Stimulated activated CD4-positive, alpha-beta T cell treated with anti-CD3 and anti-CD28 coated beads, Interleukin-15, amount 100 ng/mL, for 24 hours (primary cell): ENCODE results near the gene ARHGAP10.
A peak's percentile ranks its signal among the peaks of the same experiment; 100 is the strongest.

Experiments used
- DNase-seq: peaks from one replicate; pipeline ENCODE4 v3.0.0-alpha.2; 2020

Gene ARHGAP10

DNA sequence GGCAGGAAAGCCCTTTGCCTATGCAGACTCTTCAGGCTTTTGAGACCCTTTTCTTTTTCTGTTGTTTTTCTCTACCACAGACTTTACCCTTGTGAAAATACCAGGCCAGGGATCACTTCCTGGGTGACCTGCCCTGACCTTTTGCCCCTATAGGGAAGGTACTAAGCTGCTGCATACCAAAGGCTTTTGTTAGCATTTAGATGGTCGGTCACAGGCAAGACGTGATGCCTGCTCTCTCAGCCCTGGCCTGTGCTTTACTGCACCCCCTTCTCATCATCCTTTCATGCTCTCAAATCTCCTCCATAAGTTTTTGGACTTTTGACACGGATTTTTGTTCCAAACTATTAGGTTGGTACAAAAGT lies 98.2 kb downstream of the ARHGAP10 start:
- no peak for DNase-seq

DNA sequence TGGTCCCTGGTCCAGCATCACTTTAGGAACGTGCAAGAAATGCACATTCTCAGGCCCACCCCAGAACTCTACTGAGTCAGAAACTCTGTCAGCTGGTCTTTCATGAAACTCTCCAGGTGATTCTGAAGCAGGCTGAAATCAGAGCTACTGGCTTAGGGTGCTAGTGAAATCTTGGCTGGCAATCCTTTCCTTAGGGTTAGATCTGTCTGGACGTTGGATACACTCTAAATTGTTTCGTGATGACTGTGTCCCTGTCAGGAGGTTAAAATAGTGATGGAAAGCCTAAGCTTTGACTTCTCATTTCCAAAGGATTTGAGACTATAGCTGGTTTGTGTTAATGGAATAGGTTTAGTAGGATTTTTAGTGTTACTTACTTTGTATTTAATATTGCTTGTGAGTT lies 99.1 kb downstream of the ARHGAP10 start:
- no peak for DNase-seq

DNA sequence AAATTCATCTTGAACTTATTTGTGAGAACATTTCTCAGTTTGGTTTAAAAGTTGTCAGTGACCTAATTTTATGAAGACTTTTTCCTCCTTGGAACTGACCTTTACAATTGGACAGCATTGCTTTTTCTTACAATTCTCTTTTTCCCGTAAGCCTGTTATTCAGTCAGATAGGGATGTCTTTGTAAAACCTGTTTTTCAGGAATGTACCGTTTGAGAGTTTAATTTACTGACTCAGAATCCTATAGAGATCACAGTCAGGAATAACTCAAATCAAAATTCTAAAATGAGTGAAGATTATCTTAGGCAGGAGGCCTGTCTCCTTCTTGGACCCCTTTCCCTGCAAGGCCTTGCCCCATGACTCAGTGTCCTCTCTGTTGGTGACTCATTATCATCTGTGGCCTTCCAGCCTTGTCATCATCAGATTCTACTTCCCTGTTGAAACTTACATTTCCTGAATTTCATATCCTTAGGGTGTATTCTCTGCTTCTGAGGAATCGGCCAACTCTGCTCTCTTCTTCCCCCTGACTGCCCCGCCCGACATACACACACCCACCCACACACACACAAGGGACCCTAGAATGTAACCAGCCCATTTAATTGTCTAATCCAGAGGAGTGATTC lies 99.8 kb downstream of the ARHGAP10 start:
- DNase-seq: no peak

DNA sequence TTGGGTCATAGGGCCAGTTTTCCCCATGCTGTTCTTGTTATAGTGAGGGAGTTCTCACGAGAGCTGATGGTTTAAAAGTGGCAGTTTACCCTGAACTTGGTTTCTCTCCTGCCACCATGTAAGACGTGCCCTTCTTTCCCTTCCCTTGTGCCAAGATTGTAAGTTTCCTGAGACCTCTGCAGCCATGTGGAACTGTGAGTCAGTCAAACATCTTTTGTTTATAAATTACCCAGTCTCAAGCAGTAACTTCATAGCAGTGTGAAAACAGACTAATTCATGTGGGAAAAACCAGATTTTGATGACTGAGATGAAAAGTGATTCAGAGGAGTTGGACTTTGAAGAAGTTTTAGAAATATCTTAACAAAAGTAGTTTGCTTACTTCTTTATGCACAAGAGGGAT lies 101.4 kb downstream of the ARHGAP10 start:
- DNase-seq: no peak

DNA sequence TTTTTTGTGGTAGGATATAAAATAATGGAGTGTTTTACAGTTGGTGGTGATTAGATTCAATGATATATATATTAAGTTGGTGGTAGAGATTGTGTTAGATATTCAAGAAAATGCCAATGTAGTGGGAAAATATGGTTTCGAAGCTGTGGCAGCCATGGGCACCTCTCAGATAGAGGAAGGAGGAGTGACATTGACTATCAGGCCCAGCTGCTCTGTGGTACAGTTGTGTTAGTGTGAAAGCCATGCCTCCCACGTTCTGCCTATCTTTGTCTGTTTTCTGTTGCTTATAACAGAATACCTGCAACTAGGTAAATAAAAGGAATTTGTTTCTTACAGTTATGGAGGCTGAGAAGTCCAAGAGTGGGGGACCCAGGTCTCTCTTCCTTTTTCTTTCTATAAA lies 101.9 kb downstream of the ARHGAP10 start:
- no peak for DNase-seq

DNA sequence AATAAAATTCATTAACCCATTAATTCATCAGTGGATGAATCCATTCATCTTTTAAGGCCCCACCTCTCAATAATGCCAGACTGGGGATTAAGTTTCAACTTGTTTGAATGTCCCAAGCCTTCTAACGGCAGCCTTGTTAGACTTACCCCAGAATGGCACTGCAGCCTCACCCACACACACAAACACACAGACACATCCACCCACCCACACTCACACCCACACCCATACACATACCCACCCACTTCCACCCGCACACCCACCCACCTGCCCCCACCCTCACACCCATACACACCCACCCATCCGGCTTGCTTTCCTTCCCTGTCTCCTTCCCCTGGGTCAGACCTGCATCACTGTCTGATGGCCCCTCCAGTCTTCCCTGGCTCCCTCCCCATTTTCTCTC lies 102.6 kb downstream of the ARHGAP10 start:
- DNase-seq: no peak

DNA sequence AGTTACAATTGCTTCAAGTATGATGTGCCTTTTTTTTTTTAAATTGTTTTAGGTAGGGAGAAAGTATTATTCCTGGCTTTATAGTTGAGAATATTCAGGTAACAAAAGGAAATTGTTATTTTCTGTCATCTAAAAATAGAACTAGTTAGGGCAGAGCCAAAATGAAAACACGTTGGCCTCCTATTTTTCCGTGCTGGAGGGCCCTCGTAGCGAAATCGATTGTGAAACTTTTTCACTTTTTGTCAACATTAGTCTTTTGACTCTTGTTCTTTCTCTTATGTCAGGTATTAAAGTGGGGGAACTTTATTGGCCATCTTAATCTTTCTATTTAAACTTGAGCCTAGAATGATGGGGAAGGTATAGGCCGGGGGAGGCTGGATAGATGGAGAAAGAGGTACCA lies 104.9 kb downstream of the ARHGAP10 start:
- no peak for DNase-seq

DNA sequence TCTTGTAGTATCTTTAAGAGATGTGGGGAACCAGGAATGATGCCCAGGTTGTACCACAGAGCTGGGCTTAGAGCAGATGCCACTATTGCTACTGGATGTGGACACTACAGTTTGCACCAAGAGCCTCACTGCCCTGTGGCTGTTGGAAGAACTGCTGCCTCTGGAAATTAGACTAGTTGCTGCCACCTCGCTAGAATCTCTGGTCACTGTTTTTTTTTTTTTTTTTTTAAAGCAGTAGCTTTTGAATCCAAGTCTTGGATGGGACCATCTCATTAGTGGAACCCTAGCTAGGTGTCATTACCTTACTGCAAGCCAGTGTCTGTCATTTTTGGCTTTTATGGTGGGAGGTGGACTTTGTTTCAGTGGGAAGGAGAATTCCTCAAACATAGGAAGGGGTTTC lies 105.5 kb downstream of the ARHGAP10 start:
- no peak for DNase-seq

DNA sequence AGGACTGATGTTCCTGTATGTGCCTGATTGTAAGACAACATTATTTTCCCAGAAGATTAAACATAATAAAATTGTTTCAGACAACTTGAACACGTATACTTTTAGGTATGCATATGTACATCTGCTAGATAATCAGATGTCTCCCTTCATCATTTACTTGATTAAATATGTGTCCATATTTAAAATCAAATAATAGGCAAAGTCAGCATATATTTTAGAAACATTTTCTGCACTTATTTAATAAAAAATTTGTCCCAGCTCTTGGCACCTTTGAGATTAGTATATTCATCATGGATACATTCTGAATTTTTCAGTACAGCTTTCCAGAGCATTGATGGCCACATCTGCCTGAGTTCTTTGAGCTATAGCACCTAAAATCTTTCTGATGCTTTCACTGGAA lies 106.0 kb downstream of the ARHGAP10 start:
- DNase-seq: no peak

DNA sequence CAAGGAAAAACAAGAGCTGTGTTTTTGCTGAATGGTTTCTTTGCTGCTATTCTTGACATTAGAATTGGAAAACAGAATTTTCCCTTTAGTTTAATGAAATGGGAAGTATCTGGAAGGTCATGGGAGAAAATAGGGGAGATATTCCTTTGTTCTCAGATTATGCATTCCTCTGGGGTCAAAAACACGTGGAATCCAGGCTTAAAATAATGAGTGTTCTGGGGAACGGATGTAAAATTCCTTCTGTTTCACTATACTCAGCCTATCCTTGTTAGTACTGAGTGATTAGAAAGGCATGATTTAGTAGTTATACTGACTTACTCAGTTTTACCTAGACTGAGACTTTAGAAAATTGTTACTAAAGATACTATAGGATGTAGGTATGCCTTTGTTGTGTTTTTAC lies 107.3 kb downstream of the ARHGAP10 start:
- no peak for DNase-seq

DNA sequence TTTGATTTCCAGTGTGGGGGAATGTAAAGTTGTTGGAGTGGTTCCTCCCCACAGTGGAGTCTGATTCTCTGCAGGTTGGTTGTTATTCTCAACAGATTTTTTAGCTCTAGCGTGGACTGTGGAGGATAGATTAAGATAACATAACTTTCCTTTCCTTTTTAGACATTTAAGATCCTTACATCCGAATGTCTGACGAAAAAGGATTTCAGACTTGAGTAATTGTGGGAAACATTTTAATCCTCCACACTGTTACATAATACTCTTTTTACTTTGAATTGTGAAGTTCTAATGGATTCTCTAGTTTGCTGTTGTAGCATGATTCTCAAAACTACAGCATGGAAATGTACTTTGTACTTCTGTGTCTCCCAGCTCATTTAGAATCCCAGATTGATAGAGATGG lies 107.8 kb downstream of the ARHGAP10 start:
- DNase-seq: no peak

DNA sequence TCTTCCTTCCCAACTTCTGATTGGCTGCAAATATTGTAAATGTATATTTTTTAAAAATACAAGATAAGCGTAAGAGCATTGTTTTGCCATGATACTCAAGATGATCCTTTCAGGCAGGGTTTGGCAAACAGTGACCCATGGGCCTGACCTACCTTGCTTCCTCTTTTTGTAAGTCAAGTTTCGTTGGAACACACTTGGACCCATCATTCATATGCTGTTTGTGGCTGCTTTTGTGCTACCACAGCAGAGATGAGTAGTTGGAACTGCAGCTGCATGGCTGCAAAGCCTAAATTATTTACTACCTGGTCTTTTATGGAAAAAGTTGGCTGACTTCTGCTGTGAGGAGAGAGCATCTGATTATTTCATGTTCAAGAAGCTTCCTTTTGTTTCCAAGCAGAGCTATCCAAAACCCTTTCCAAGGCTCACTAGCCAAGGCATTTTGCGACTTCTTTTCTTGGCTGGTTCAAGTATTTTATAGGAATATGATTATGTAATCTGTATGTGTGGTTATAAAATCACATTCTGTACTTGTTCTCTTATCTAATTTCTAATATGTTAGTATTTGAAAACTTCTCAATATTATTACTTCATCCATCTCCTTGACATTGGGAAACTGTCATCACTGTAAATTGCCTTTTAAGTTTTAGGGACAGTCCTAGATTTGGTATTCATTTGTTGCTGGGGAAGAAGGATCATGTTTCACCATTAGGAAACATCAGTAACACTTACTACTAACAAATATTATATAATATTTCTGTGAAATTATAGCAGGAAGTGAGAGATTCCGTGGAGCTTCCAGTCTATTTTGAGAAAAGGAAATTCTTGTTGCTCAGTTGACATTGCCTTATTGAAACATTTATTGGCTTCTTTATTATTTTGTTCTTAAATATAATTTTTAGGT lies 109.2 kb downstream of the ARHGAP10 start:
- DNase-seq: no peak

DNA sequence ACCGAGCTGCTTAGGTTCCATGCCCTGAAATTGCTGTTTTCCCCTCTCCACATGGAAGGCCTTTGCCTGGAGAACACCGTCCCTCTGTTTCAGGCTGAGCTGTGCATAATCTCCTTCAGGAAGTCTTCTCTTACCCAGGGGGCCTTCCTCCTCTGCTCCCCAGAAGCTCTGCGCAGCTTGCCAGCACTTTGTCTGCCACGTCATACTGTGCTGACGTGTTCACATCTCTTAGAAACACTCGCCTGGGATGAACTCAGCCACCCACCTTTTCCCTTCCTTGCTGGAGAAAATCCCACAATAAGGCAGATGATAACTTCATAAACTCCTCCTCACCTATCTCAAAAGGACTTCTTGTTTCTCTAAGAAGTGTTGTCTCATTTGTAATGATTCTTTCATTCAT lies 110.7 kb downstream of the ARHGAP10 start:
- DNase-seq: no peak

DNA sequence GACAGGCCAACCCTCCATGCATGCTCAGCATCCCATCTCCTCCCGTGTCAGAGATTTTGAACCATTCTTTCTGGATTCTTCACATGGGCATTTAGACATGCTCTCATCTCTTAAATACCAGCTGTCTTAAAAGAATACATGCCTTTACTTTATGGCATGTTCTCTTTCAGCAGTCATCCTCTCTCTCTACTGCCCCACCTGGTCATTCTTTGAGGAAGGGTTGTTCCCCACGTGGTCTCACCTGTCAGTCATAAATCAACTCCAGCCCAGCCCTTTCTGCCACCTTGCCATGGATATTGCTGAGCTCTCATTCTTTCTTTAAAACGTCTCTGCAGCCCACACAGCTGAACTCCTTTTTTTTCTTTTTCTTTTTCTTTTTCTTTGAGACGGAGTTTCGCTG lies 111.3 kb downstream of the ARHGAP10 start:
- DNase-seq: no peak

DNA sequence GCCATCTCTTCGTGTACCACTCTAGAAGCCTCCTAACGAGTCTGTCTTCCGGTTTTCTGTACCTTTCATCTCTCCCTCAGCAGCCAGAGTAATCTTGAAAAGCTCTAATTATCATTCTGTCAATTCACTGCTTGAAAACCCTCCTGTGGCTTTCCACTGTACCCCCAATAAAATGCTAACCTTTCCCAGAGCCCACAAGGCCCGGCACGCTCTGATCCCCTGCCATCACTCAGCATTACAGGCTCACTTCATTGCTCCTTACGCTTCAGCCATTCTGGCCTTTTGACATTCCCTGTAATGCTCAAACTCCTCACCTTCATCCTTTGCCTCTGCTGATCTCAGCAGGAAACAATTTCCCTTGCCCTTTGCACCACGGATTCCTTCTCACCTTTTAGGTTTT lies 112.9 kb downstream of the ARHGAP10 start:
- DNase-seq: no peak

DNA sequence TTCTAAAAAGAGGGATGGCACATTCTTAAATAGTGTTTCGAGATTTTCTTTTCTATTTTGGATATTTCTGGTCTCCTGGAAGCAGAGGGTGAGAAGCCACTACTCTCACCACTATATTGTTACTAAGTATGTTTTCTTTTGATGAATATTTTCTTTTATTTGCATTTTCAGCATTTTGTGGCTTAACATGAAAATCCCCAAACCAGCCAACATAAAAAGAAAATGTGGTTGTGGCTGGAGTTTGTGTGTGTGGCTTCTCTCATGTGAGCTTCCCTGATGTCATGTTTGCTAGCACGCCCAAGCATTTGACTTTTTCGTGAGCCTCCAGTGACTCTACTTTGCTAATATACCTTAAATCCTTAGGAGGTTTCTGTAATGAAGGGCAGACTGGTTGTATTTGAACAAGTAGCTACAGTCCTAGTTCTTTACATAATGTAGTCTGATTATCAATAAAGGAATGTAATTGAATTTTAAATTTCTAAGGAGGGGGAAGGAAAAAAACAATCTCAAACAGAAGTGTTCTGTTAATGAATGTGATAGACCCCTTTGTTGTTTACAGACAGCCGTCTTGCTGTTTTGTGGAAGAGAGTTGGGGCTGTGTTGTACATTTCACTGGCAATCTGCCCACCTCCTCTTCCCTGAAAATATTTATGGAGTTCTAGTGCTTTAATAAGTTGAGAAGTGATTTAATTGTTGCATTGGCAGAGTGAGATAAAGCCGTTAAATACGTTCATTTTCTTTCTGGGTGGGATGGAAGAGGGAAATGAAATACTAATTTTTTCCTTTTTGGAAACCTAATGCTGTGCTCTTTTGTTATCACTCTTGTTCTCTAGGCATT lies 114.6 kb downstream of the ARHGAP10 start:
- DNase-seq: peak; percentile 11

DNA sequence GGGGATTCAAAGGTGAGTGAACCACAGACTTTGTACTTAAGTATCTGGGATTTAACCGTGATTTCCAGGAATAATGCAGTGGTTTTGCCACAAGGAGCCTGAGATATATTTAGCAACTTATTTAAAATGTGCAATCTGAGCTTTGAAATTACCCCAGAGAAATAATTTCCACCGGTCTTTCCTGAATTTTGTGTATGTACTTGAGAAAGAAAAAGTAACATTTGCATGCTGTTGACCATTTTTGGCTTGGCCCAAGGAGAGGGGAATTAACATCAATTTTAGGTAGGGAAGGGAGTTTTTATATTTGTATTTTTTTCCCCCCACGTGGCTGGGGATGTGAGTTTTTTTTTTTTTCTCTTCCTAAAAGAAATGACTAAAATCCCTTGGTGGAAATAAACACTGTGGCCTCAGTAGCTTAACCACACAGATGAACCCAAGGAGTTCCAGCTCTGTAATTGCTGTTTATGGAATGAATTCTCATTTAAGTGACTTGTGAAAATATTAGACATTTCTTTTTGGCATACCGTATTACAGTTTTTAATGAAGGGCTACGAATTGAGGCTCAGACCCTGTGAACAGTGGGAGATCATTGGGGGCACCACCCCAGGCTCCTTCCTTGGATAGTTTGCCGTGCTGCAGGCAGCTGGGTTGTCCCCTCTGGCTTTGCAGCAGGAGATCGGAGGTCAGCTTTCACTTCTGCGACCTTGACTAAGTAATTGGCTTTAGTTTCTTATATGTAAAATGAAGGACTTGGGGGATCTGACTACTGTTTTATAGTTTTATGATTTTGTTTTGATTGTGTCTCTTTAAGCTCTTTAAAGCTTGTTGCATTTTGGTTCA lies 116.1 kb downstream of the ARHGAP10 start:
- no peak for DNase-seq

DNA sequence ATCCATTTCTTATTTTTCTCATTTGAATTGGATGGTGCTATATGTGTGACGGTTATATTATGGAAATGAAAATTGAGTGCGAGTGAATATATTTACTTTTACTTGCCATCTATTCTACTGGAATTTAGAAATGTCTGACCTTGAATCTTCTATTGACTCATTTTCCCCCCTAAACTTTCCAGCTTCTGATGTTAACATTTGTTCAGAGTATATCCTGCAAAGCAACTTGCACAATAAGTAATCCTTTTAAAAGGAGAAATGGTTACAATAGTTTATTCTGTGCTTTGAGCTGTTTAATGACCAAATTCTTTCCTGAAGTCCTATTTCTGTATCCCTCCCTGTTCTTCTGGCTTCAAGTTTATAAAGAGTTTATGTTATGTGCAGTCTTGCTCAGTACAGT lies 116.7 kb downstream of the ARHGAP10 start:
- DNase-seq: no peak

DNA sequence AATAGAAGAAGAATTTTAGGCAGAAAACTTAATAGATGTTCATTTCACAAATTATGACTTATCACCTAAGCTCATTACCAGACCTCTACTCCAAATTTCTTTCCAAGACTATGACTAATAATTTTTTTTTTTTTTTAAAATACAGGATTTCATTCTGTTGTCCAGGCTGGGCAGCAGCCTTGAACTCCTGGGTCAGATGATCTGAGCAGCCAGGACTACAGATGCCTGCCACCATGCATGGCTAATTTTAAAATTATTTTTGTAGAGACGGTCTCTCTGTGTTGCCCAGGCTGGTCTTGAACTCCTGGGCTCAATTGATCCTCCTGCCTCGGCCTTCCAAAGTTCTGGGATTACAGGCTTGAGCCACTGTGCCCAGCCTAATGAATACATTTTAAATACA lies 119.2 kb downstream of the ARHGAP10 start:
- DNase-seq: no peak

DNA sequence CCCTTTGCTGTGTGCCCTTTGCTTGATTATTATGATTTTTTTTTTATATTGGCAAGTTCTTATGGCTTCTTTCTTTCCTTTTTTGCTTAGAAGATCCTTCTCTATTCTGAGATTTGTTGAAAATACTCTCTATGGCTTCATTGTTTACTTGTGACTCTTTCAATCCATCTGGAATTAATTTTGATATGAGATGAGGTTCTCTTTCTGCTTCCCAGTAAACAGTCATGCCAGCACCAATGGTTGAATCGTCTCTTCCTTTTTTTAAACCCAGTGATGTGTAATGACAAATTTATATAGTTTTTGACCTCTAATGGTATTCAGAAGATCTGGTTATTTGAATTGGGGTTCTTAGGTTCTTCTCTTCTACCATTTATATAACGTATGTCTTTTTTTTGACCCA lies 121.8 kb downstream of the ARHGAP10 start:
- no peak for DNase-seq

DNA sequence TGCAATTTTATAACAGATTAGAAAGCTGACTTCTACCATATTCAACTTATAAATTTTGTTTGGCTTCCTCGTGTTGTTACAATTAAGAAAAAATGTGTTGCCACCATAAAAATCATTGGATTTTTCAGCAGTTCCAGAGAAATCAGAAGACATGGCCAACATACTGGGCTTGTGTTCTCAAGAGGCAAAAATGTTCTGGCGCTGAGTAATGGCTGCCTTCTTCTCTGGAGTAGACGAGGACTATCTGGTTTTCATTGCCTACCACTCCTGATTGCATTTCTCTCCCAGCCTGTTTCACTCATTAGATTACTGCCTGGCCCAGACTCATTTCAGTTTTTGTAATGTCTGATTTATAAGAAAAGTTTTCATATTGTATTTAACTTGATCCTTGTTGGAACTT lies 122.3 kb downstream of the ARHGAP10 start:
- no peak for DNase-seq

DNA sequence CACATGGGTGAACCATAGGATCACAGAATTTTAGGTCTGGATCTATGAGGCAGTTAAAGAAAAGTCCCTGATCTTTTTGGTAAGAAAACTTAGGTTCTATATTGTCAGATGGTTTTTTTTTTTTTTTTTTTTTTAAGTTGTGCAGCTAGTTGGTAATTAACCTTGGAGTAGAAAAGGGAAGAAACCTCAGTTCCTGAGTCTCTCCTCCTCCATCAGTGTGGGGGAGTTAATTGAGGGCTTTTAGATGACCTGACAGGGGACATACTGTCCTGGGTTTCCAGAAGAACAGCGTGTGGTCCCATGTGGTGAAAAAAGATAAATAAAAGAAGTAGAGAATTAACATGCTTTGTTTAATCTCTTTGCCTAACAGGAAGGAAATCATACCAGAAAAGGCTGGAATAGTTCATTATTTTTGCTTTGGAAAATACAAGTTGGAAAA lies 123.7 kb downstream of the ARHGAP10 start:
- no peak for DNase-seq

DNA sequence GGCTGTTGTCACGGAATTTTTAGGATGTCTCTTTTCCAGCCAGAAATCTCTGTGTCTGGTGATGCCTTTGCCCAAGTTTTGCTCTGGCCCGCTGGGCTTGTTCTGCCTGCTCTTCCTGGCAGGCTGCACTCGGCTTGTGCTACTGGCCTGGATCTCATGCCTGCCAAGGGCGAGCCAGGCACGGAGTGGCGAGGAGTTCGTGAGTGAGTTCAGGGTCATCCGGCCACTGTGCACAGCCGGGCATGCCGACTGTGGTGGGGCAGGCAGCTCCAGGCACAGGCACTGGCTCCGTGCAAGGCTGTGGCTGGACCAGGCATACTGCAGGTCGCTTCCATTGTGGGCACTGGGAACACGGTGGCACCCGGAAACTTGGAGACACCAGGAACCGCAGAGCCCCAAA lies 129.1 kb downstream of the ARHGAP10 start:
- no peak for DNase-seq
